ENCODE results near the gene KHDC1. TPM values are rescaled to one million over a fixed set of nuclear protein-coding genes. Genes with fewer than 3 reads are reported as not detected.
A peak's percentile ranks its signal among the peaks of the same experiment; 100 is the strongest.
"Not testable (repeated sequence)": the region's sequence is repeated elsewhere in the genome, so short reads cannot be mapped to it uniquely, and the experiment has no call there.

KHDC1 gene
- 2.0 TPM for total RNA-seq
- long read RNA-seq, partial matches to known transcripts: 0 of 1 reads
- long read RNA-seq, other reads (novel, unspliced or antisense): 1 of 1 reads

- DNase-seq (peak; percentile 67), ATAC-seq (ENCODE audit: poor library complexity) (peak; percentile 97)
- intact Hi-C loops (cut with DNase I): no loop called here
Observed at GRCh38 chr6:73262671-73263569, at the start of gene KHDC1. Gene KHDC1, minus strand, starts transcription at chr6:73263196. Its CDS starts 20,679 bp downstream, at chr6:73242517.

- intact Hi-C loops (cut with DNase I); ATAC-seq (ENCODE audit: poor library complexity): not testable (repeated sequence)
Observed at GRCh38 chr6:73310503-73310845, 47.5 kb upstream of the KHDC1 start.

GRCh38 chr6:73309785-73310502 is 46.9 kb upstream of the KHDC1 start:
- intact Hi-C loops (cut with DNase I): no loop called here
- ATAC-seq (ENCODE audit: poor library complexity): peak; percentile 96
- DNase-seq: peak; percentile 73

More at GRCh38 chr6:73310503-73310845, 47.5 kb upstream of the KHDC1 start:
- DNase-seq: not testable (repeated sequence)

GRCh38 chr6:73309535-73309784 is 46.5 kb upstream of the KHDC1 start:
- intact Hi-C loops (cut with DNase I): no loop called here
- DNase-seq (no peak), ATAC-seq (ENCODE audit: poor library complexity) (no peak)

GRCh38 chr6:73308712-73309534 is 45.9 kb upstream of the KHDC1 start:
- ATAC-seq (ENCODE audit: poor library complexity) (no peak), DNase-seq (no peak)
- intact Hi-C loops (cut with DNase I): no loop called here

- intact Hi-C loops (cut with DNase I); ATAC-seq (ENCODE audit: poor library complexity); DNase-seq: not testable (repeated sequence)
Observed at GRCh38 chr6:73303773-73304172, 40.8 kb upstream of the KHDC1 start.

GRCh38 chr6:73302339-73302738 is 39.3 kb upstream of the KHDC1 start:
- no peak for DNase-seq
- intact Hi-C loops (cut with DNase I): no loop called here
- no peak for ATAC-seq (ENCODE audit: poor library complexity)

GRCh38 chr6:73299151-73299971 is 36.4 kb upstream of the KHDC1 start:
- ATAC-seq (ENCODE audit: poor library complexity) (peak; percentile 61), DNase-seq (no peak)
- intact Hi-C loops (cut with DNase I): no loop called here

- DNase-seq: no peak
- intact Hi-C loops (cut with DNase I): no loop called here
Observed at GRCh38 chr6:73293331-73293730, 30.3 kb upstream of the KHDC1 start.

GRCh38 chr6:73290435-73290834 is 27.4 kb upstream of the KHDC1 start:
- intact Hi-C loops (cut with DNase I): no loop called here
- DNase-seq: no peak
- ATAC-seq (ENCODE audit: poor library complexity): no peak

More at GRCh38 chr6:73293331-73293730, 30.3 kb upstream of the KHDC1 start:
- ATAC-seq (ENCODE audit: poor library complexity): no peak

GRCh38 chr6:73286752-73287151 is 23.8 kb upstream of the KHDC1 start:
- ATAC-seq (ENCODE audit: poor library complexity) (no peak), DNase-seq (no peak)
- intact Hi-C loops (cut with DNase I): no loop called here

GRCh38 chr6:73285674-73286283 is 22.8 kb upstream of the KHDC1 start:
- intact Hi-C loops (cut with DNase I): no loop called here
- DNase-seq: no peak
- no peak for ATAC-seq (ENCODE audit: poor library complexity)

- ATAC-seq (ENCODE audit: poor library complexity) (no peak), DNase-seq (no peak)
- intact Hi-C loops (cut with DNase I): no loop called here
Observed at GRCh38 chr6:73282871-73283270, 19.9 kb upstream of the KHDC1 start.

GRCh38 chr6:73281684-73282083 is 18.7 kb upstream of the KHDC1 start:
- DNase-seq; intact Hi-C loops (cut with DNase I); ATAC-seq (ENCODE audit: poor library complexity): not testable (repeated sequence)

GRCh38 chr6:73269296-73269695 is 6.3 kb upstream of the KHDC1 start:
- ATAC-seq (ENCODE audit: poor library complexity); DNase-seq; intact Hi-C loops (cut with DNase I): not testable (repeated sequence)

- intact Hi-C loops (cut with DNase I); DNase-seq; ATAC-seq (ENCODE audit: poor library complexity): not testable (repeated sequence)
Observed at GRCh38 chr6:73268896-73269295, 5.9 kb upstream of the KHDC1 start.

GRCh38 chr6:73264446-73264845 is 1.4 kb upstream of the KHDC1 start:
- DNase-seq (no peak), ATAC-seq (ENCODE audit: poor library complexity) (no peak)
- intact Hi-C loops (cut with DNase I): no loop called here

GRCh38 chr6:73263570-73263909 is 544 bp upstream of the KHDC1 start:
- ATAC-seq (ENCODE audit: poor library complexity) (peak; percentile 20), DNase-seq (no peak)
- intact Hi-C loops (cut with DNase I): no loop called here
